OCI-LY7 (cell line): ENCODE data around the gene HELZ.

Experiments used
- EZH2phosphoT487 ChIP-seq: fragments of 200-600 bp; sonication (generic); IDR thresholded peaks from 2 replicates; pipeline ENCODE4 v1.6.1; 2018; ENCODE audit warnings: low read depth, borderline replicate concordance, mild to moderate bottlenecking, mixed run types, antibody characterized with exemption, low read length, moderate library complexity, mixed read lengths
- TF ChIP-seq, protein P1 (sequence below): fragments of 200-600 bp; sonication (generic); conservative IDR thresholded peaks from 2 replicates; pipeline ENCODE4 v1.5.1; 2014; ENCODE audit warnings: mild to moderate bottlenecking, antibody characterized with exemption, low read length, moderate library complexity, mixed read lengths

DNA sequence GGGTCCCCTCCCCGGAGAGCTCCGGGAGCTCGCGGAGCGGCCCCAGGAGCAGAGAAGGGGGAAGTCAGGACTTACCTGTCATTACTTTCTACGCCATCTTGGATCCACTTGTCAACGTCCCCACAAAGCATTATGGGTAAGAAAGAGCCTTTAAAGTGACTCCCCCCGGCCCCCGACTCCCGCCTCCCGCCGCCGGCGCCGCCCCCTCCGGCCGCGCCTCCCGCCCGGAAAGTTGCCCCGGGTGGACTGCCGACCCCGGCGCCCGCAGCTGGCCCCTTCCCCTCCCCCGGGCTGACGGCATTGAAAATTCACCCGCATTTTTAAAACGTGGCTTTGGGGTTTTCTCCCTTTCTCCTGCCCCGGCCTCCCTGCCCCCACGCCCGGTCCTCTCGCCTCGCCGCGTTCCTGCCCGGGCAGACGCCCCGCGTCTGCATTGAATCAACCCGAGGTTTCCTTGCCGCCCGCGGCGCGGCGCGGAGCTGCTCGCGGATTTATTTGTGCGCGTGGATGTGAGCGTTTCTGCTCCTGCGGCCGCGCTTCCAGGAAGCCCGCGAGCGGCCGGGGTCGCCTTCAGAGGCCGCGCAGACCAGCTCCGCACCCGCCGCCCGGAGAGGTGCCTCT, at the start of gene HELZ:
- TF ChIP-seq, protein P1, sequence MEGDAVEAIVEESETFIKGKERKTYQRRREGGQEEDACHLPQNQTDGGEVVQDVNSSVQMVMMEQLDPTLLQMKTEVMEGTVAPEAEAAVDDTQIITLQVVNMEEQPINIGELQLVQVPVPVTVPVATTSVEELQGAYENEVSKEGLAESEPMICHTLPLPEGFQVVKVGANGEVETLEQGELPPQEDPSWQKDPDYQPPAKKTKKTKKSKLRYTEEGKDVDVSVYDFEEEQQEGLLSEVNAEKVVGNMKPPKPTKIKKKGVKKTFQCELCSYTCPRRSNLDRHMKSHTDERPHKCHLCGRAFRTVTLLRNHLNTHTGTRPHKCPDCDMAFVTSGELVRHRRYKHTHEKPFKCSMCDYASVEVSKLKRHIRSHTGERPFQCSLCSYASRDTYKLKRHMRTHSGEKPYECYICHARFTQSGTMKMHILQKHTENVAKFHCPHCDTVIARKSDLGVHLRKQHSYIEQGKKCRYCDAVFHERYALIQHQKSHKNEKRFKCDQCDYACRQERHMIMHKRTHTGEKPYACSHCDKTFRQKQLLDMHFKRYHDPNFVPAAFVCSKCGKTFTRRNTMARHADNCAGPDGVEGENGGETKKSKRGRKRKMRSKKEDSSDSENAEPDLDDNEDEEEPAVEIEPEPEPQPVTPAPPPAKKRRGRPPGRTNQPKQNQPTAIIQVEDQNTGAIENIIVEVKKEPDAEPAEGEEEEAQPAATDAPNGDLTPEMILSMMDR: no peak
- no peak for TF ChIP-seq EZH2phosphoT487
